CD4-positive, alpha-beta T cell treated with Interleukin-6 at 100 ng/mL for 8 hours (primary cell): ENCODE data around the gene ZNF217.
"Not testable (repeated sequence)": the region's sequence is repeated elsewhere in the genome, so short reads cannot be mapped to it uniquely, and the experiment has no call there.

Experiments used
- DNase-seq: peaks from one replicate; pipeline ENCODE4 v3.0.0-alpha.2; 2020; ENCODE audit warnings: mixed read lengths, low spot score

The ZNF217 gene

DNA sequence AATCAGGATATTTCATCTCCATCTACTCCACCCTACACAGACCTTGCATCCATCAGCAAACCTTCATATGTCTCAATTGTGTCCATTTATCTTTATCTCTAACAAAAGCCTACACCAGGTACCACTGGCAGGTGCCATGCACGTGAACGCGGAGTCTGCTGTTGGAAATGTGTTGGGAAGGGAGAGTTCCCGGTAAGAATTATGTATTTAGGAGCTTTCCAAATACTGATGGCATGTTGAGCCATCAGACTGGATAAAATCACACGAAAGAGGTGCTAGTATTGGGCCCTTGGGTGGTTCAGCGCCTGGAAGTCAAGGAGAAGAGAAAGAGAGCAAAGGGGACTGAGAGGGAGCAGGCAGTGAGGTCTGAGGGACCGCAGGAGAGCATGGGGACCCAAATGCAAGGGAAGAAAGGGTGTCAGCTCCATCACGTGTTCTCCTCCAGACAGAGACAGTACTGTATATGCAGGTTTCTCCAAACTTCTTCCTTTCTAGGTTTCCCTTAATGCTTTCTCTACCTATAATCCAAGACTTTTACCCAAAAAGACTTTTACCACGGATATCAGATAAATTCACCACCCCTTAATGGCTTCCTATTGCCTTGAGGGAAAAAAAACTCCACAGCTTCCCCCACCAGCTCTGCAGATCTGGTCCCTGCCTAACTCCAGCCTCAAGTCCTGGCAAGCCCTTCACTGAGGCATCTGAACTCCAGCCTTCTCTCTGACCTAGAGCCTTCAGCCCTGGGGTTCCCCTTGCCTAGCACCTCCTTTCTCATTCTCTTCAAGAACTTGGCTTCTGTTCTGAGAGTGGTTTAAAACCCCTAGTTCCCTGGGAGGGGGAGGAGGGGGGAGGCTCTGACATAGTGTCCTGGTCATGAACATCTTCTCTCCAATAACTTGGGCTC lies 4.8 kb upstream of the ZNF217 start:
- DNase-seq: no peak

DNA sequence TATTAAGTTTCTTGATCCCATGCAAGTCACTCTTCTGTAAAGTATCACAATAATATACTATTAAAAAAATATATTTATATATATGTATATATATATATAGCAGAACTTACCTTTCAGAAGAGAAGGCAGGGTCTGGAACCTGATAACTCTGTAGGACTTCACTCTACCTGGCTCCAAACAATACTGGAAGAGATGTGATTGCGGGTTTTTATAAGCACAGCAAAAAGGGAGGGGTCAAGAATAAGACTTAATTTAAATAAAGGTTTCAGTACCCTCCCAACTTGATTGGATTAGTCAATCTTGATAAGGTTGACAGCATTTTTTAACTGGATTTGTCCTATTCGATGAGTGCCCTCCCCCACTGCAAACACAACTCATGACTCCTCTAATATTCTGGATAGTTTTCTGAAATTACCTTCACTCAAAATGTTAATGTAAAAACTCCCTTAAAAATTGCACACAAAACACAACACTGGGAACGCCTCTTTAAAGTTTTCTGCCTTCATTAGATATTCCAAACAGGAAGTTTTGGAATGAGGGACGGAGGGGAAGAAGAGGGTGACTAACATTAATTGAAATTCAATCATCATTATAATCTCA lies 4.0 kb upstream of the ZNF217 start:
- no peak for DNase-seq

DNA sequence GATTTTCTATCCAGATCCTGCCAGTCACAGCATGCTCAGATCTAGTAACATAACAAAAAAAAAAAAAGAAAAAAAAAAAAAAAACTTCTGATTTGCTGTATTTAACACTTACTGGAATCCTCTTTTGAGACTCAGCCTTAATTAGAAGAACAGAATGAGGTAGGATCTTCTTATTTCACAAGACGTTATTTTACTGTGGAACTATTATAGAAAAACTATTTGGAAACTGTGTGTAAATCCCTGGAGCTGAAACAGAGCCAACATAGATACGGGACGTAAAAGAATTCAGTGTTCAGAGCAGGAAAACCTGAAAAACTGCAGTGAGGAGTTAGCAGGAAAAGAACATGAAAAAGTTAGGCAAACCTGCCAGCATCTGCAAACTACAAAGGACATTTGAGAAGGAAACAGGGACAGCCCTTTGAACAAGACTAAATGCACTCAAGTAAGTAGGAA lies 3.4 kb upstream of the ZNF217 start:
- DNase-seq: no peak

DNA sequence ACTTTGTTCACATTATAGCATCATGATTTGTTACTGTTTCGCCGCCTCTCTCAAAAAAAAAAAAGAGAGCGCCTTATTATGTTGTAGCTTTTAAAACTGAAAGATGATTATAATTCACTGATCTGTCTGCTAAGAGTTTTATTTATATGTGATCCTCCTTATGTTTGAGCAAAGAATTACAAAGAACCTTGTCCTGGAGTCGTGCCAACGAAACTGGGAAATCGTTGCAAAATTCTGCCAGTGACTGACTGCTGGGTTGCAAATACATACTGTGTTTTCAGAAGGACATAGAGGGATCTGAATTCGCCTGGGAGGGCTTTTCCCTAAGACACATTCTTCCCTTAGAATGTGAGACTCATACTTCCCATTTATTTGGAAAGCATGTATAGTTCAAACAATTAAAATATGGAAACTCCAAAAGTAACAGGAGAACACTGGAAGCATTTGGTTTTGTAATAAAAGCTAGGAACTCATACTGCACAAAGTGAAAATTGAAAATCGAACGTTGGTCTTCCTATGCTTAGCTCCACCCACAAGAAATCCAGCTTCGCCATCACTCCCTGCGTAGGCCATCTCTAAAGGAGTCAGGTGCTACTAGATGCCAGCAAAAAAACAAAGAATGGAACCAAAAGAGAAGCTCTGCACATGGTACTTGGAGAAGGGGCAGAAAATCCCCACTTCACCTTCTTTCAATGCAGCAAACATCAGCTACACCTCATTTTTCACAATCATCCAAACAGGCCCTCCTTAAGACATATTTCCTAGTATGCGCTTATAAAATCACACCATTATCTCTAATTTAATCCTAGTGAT lies 2.8 kb upstream of the ZNF217 start:
- not testable (repeated sequence) for DNase-seq

DNA sequence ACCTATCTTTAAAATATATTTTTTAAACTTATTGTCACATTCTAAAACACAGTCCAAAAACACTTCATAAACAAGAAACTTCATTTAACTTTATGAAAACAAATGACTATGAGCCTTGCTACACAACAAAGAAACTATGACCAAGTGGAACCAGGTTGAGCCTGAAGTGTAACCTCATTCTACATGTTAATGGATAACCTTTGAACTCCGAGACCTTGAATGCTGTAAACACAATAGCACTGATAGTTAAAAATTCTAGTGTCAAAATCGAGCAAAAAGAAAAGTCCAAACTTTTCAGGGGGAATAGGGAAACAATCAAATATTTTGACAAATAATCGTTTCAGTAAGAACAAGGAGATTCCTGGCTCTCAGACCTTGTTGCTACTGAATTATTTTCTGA lies 2.1 kb upstream of the ZNF217 start:
- not testable (repeated sequence) for DNase-seq

DNA sequence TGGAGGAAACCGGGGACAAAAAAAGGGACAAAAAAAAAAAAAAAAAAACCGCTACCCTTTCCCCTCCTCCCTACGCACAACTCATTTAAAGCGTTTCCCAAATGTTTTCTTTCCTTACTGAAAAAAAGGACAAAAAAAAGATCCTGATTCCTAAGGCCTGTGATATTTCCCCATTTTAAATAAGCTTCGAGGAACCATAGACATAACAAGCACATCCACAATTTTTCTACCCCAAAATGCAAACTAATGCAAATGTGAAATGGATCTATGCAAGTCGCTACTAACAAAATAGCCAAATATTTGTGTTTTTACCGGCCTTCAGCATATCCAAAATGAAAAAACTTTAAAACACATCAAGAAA lies 1.4 kb upstream of the ZNF217 start:
- DNase-seq: no peak

DNA sequence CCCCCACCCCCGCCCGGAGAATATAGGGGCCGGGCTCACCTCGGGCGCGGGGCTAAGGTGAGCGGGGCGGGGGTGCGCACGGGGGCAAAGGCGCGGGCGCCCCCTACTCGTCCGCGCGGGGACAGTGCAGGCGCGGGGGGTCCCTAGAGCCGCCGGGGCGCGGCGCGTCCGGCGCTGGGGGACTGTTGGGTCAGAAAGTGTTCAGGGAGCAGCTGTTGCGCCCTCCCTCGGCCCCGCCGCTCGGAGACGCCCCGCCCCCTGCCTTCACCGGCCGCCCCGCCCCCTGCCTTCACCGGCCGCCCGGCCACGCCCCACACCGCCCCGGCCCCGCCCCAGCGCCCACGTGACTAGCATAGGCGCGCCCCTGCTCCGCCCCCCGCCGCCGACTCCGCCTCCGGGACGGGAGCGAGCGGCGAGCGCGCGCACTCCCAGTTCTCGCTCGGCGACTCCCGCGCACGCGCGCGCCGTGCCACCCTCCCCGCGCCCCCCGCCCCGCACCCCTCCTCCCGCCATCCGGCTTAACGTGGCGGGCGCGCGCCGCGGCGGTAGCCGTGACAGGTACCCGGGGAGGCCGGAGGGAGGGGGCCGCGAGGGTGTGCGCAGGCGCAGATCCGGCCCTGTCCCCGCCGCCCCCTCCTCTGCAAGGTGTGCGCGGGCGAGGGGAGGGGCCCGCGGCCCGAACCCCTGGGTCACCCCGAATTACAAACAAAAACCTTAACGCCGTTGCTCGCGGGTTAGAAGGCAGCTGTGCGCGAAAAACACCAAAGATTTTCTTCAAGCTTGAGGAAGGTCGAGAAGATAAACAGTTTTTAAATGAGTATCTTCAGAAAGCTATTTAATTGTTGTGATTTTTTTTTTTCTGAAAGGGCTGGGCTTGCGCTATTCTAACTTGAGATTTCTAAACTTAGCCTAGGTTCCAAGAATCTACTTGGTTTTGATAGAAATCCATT lies 704 bp upstream of the ZNF217 start:
- DNase-seq: peak; percentile 95

DNA sequence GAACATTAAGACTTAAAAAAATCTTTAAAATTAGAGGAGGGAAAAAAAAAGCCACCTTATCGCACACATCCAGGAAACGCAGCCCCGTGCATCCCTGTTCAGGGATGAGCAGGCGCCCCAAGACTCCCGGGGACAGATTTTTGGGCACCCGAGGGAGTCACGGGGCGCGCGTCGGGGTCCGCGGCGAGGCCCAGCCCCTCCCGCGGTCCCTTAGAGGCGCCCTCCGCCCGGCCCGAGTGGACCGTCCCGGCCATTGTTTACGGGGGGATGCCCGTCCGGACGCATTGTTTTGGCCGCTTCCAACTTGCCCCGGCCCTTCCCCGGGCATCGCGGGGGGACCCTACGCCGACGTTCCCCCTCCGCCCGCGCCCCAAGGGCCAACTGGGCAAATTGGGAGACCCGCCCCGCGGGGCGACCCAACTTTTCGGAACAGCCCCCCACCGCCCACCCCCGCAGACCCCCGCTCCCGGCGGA lies 610 bp downstream of the ZNF217 start:
- no peak for DNase-seq

DNA sequence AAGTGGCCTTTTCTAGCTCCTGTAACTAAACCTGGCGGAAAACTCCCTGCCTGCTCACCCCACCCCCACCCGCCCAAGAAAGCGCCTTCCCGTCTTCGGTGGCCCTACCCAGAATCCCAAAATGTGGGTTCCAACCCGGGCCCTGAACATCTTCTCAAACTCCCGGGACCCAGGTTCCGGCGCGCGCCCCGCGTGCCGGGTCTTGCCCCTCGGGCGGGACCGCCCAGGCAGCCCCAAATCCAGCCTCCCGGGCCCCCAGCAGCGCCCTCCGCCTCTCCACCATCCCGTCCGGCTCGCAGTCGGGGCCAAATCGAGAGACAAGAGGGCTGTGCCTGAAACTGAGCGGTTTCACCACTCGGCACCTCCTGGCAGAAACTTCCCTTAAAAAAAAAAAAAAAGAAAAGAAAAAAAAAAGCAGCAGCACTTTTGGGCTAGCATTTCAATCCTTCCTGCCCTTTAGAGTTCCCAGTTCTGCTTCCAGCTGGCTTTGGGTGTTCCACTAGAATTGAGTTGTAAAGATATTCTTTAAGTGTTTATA lies 1.1 kb downstream of the ZNF217 start:
- DNase-seq: peak; percentile 51

DNA sequence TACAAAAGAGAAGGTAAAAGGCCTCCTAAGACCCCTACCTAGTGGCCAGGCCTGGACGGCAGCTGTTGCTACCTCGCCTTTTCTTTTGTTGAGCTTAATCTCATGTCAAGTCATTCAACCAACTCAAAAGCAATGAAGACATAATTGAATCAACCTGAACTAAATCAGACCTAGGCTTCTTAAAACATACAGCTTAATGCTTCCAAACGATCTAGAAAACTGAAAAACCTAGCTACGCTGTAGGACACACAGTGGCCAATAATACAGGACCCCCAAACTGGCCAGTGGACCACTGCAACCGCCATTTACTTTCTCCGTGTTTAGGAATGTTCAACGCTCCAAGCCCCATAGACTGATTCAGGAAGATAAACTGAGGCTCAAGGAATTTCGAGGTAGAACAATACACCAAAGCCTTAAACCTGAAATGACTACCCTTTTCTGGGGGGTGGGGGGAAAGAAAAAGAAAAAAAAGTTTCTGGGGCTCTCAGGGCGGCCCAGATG lies 1.6 kb downstream of the ZNF217 start:
- DNase-seq: not testable (repeated sequence)

DNA sequence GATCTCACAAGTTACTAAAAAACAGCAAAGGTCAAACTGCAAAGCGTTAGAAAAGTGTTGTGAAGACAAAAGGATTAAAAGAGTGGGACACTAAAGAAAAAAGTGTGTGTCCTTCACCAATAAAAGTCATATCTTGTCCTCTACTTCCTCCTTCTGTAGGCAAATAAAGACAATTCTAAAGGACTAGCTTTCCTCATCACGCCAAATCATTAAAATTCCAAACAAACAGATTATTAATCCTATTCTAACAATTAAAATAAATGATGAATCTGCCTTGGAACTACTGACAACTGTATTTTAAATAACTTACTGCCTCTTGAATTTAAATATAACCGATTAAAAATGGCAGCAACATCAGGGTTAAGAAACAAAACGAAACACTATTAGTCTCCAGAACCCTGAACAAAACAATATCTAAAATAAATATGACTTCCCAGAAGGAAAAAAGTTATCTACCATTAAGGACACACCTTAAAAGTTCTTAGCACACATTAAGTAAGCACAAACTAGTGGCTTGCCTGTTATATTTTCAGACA lies 2.4 kb downstream of the ZNF217 start:
- DNase-seq: not testable (repeated sequence)

DNA sequence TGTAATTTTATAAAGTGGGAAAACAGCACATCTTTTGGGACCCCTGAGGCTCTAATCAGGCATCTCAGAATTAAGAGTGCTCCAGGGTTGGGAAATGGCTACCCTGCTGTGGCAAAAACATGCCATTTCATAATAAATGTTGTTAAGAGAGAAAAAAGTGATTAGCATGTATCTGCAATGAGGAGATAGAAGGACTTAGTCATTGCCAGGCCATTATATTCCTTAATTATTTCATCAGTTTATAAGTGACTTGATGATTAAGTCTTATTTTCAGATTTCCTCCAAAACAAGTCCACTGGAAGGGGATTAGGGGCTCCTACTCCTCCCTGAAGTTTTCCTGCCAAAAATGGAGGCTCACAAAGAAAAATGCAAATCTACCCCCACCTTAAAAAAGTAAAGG lies 3.0 kb downstream of the ZNF217 start:
- not testable (repeated sequence) for DNase-seq

DNA sequence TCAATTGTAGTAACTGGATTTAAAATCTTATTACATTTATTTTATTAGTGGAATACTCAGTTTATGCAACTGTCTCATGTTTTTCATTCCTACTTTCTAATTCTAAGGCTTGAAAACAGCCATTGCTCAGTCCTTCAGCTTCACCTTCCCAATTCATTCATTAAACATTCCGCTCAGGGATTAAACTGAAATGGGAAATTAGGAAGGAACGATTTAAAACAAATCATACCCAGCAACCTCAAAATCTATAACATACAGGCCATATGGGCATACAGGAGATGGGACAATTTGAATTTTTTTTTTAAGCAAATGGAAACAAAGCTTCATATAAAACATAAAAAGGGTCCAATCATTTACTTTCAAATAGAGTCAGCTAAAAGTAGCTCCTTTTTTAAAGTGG lies 3.5 kb downstream of the ZNF217 start:
- DNase-seq: not testable (repeated sequence)

DNA sequence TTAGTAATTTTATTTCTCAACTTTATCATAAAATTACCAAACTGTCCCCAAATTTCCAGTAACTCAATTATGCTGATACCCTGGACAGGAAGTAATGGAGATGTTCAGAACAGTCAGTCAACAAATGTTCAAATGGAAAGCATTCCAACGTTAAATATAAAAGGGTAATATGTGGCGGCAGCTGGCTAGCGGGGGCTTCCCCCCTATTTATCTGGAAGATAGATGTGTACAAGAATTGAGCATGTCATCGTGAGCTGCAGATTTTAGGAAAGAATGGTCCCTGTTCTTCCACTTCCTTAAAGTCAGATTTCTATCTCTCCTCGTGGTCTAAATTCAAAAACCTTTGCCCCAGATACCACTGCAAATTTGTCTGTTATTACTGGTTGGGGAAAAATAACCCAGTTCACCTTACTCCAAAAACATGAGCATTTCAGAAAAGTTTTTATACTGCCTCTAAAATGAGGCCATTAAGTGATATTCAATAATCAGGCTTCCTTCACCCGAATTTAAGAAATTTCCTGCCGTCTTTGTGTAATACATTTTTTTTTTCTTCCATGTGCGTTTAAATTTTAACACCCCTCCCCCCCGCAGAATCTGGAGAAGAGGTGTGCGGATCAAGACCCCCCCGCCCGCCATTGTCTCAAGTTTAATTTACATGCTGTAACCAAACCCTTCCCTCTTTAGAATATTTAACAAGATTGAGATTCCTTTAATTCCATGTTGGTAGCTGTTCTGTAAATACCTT lies 4.1 kb downstream of the ZNF217 start:
- not testable (repeated sequence) for DNase-seq

DNA sequence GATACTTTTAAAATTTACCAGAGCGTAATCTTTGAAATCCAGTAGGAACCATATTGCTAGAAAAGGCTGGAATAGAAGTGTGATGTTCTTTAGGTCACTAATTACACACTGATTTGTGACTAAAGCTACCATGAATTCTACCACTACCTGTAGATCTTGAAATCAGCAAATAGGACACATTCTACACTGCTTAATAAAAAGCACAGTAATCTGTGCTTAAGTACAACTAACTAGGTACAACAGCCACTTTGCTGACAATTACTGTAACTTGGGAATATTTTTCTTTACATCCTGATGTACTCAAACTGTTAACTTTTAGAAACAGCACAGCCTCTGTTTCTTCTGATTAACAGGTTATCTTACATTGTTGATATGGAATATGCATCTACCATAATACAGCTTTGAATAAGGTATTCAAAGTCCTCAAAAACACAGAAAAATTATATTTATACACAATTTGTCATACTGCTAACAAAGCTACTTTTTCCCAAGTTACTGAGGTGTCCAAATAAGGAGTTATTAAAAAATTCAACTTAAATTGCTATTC lies 6.4 kb downstream of the ZNF217 start:
- not testable (repeated sequence) for DNase-seq

DNA sequence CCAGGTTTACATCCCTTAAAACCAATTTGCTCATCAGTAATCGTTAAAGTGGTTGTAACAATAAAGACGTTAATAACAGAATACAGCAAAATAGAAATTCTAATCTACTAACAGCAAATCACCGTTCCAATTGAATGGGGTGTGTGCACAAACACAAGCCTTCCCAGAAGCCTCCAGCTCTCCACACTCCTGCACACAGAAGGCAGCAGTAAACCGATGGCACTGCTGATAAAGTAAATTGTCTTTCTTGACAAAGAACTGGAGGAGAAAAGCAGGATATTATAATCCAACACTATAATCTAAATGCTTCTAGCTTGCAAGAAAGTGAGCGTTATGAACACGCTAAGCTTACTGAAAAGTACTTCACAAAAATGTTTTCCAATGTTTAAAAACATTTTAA lies 7.0 kb downstream of the ZNF217 start:
- DNase-seq: no peak

DNA sequence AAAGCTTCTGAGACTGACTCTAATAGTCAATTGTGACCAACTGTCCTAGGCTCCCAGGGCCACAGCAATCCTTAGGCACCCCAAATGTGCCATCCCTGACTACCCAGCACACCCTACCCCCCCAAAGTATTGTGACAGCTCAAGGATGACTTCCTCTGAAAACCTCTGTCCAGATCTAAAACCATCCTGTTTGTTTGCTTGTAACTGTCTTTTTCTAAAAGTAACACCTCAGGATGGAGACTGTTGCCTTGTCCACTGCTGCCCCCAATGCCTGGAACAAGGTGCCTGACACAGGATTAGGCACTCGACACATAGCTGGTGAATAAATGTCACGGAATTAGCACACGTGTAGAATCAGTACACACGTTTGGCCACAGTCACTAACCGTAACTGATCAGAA lies 7.7 kb downstream of the ZNF217 start:
- not testable (repeated sequence) for DNase-seq

DNA sequence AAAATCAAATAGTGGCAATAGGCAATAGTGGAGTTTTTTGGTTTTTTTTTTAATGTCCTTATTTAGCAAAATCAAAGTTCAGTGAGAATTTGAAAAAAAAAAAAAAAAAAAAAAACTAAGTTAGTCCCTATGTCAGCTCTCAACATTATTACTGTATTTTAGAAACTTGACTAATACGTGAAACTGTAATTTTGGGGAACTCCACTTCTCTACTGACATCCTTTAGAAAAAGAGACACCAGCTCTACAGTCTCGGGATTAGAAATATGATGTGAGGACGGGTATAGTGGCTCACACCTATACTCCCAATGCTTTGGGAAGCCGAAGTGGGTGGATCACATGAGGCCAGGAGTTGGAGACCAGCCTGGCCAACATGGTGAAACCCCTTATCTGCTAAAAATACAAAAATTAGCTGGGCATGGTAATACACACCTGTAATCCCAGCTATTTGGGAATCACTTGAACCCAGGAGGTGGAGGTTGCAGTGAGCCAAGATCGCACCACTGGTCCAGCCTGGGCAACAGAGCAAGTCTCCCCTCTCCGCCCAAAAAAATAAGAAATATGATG lies 8.6 kb downstream of the ZNF217 start:
- not testable (repeated sequence) for DNase-seq

DNA sequence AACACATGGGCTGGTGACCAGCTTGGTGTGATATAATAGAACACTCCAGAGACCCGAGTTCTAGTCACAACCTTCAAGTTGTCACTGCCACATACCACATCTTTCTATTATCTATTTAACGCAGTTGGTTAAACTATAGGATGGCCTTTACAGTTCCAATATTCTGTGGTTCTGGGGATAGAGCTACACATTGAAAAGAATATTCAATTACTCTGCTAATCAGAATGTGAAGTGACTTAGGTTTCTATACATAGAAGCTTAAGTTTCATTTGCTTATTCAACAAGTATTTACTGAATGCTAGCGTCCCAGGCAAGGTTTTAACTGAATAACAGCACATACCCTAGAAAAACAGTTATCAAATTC lies 9.1 kb downstream of the ZNF217 start:
- DNase-seq: not testable (repeated sequence)
